GM12865 (cell line): Measurements from ENCODE around the gene GTF2F1.

Experiments used
- DNase-seq: peaks from one replicate; pipeline ENCODE4 v3.0.0; 2010; ENCODE audit warnings: low read depth
- H3K4me3 ChIP-seq: 2 replicates; pipeline ENCODE4 v1.5.1; 2011; ENCODE audit warnings: mild to moderate bottlenecking, low read depth, low read length, control low read depth
- CTCF ChIP-seq: IDR thresholded peaks from 2 replicates; pipeline ENCODE4 v1.5.1; 2011; ENCODE audit warnings: low read length, control low read depth, low read depth, inconsistent platforms; ENCODE audit not compliant: insufficient read depth; ENCODE audit errors: missing control alignments

Gene GTF2F1

GRCh38 chr19:6393074-6393982 lies at the start of gene GTF2F1:
GTF2F1 (minus strand) TSS chr19:6393164; CDS start chr19:6392995, 169 bp downstream.
- DNase-seq = peak; percentile 97
- TF ChIP-seq CTCF = peak; percentile 13
- peak within 1 kb of the TSS; percentile 77 for H3K4me3 ChIP-seq

- no peak overlapping the region for H3K4me3 ChIP-seq
- TF ChIP-seq CTCF = no peak
- DNase-seq = no peak
Observed at GRCh38 chr19:6442087-6442688, 49.2 kb upstream of the GTF2F1 start.

GRCh38 chr19:6440905-6441304 lies 47.9 kb upstream of the GTF2F1 start:
- H3K4me3 ChIP-seq = no peak overlapping the region
- TF ChIP-seq CTCF = no peak
- no peak for DNase-seq

- no peak overlapping the region for H3K4me3 ChIP-seq
- DNase-seq = no peak
- TF ChIP-seq CTCF = no peak
Observed at GRCh38 chr19:6439743-6440142, 46.8 kb upstream of the GTF2F1 start.

- no peak for TF ChIP-seq CTCF
- H3K4me3 ChIP-seq = no peak within 1 kb of the TSS
- DNase-seq = no peak
Observed at GRCh38 chr19:6433663-6434062, 40.7 kb upstream of the GTF2F1 start, which contains the start of gene SLC25A41. SLC25A41 (minus strand) TSS chr19:6433763; CDS start chr19:6433693, 70 bp downstream.

- no peak for DNase-seq
- TF ChIP-seq CTCF = no peak
- no peak overlapping the region for H3K4me3 ChIP-seq
Observed at GRCh38 chr19:6433165-6433564, 40.2 kb upstream of the GTF2F1 start.
